ENCODE measurements around the gene SIN3A.
A peak's percentile ranks its signal among the peaks of the same experiment; 100 is the strongest.
"Not testable (repeated sequence)": the region's sequence is repeated elsewhere in the genome, so short reads cannot be mapped to it uniquely, and the experiment has no call there.

SIN3A gene

GRCh38 chr15:75335705-75336355 lies 115.7 kb downstream of the SIN3A start, which contains the start of gene COMMD4:
Gene COMMD4 (plus strand): TSS chr15:75336063. CDS start chr15:75336090, 27 bp downstream.
- DNase-seq = peak in 55 of 56 donors; percentile 63 to 96 (median 89)

- no peak for DNase-seq
These were observed 116.2 kb downstream of the SIN3A start for GRCh38 chr15:75335313-75335704.

GRCh38 chr15:75333654-75334419 lies 117.7 kb downstream of the SIN3A start:
- DNase-seq = not testable (repeated sequence)

- DNase-seq = not testable (repeated sequence)
These were observed 119.4 kb downstream of the SIN3A start for GRCh38 chr15:75332093-75332492.

- DNase-seq = no peak
These were observed 121.9 kb downstream of the SIN3A start for GRCh38 chr15:75329571-75329970.

- DNase-seq = no peak
These were observed 122.8 kb downstream of the SIN3A start for GRCh38 chr15:75328493-75329314.

- no peak for DNase-seq
These were observed 124.0 kb downstream of the SIN3A start for GRCh38 chr15:75327491-75327890.

- DNase-seq = no peak
These were observed 124.5 kb downstream of the SIN3A start for GRCh38 chr15:75327005-75327404.

GRCh38 chr15:75325922-75326321 lies 125.6 kb downstream of the SIN3A start:
- no peak for DNase-seq

GRCh38 chr15:75321711-75322110 lies 129.8 kb downstream of the SIN3A start:
- DNase-seq = no peak
